H1 (cell line): ENCODE measurements around the gene PTEN. TPM values are rescaled to one million over a fixed set of nuclear protein-coding genes. Genes with fewer than 3 reads are reported as not detected.

ENCODE experiments used
- RBBP5 ChIP-seq: IDR thresholded peaks from 2 replicates; pipeline ENCODE4 v1.7.1; 2012; ENCODE audit warnings: low read depth, mild to moderate bottlenecking, inconsistent platforms, low read length, moderate library complexity, borderline replicate concordance
- SAP30 ChIP-seq: fragments of 300-600 bp; sonication (generic); IDR thresholded peaks from 2 replicates; pipeline ENCODE4 v1.7.1; 2012; ENCODE audit warnings: low read length, moderate library complexity, mild to moderate bottlenecking, inconsistent platforms; ENCODE audit not compliant: insufficient read depth, insufficient replicate concordance
- polyA plus RNA-seq, 7 experiments: library from polyadenylated mRNA; depleted of rRNA in 3 of 7; stranded (reverse) in 5 of 7; unstranded in 2 of 7; fragments of >200 nt in 5 of 7; fragments of 200-250 nt in 2 of 7; gene quantifications; 1 replicate in 5 of 7; 2 replicates in 1 of 7; 4 replicates in 1 of 7; pipeline versions ENCODE4 v1.2.1 to v1.2.3, GENCODE V29; 2011 to 2013; ENCODE audit warnings: missing spikeins in 2 of 7, mixed read lengths in 2 of 7
- total RNA-seq: library from RNA; stranded (reverse); fragmentation: NEBNext Ultra II Directional; extraction: Animal tissue kit (Norgen Biotek cat#: 25700); gene quantifications from 2 replicates; pipeline ENCODE4 v1.2.1, GENCODE V29; 2021

PTEN gene
- total and polyA plus RNA-seq, 2 of the 8 experiments (the other 6 are each of a cell fraction or from before 2014, with no cell fraction given), result 6.3 to 48.7 TPM

GRCh38 chr10:87861953-87862678 lies 1.3 kb upstream of the PTEN start (continued):
- TF ChIP-seq SAP30, result no peak
- no peak for TF ChIP-seq RBBP5
